ENCODE data around the gene TANC1. TPM values are rescaled to one million over a fixed set of nuclear protein-coding genes. Genes with fewer than 3 reads are reported as not detected.

The TANC1 gene
- total and polyA plus RNA-seq, 2 of the 4 experiments (the other 2 are of a cell fraction) = 10.2 to 12.9 TPM

- intact Hi-C loops (cut with micrococcal nuclease) (no loop called here), dilution Hi-C loops (cut with HindIII; ENCODE audit: low sequenced_read_pairs, unreplicated experiment) (no loop called here), in situ Hi-C loops (cut with MboI; ENCODE audit: low sequenced_read_pairs) (no loop called here)
- Histone ChIP-seq H3K4me3 (ENCODE audit: insufficient read depth, low read depth, low read length) (no peak overlapping the region), H3K36me3 (ENCODE audit: control insufficient read depth, insufficient read depth, low read length) (peaks cover 4% of the 10 kb centered on the region), H3K4me1 (ENCODE audit: control insufficient read depth, insufficient read depth, low read length) (peaks cover 37% of the 10 kb centered on the region), H3K27me3 (ENCODE audit: control insufficient read depth, insufficient read depth, low read length) (no peaks in the 10 kb centered on the region), H2AK5ac (ENCODE audit: low read depth, low read length) (peak overlapping the region; percentile 27; the same call in 1 of the 2 replicates), H3K27ac (ENCODE audit: insufficient read depth, low read length) (peak overlapping the region; percentile 90), H3K56ac (ENCODE audit: extremely low read depth, insufficient read depth, low read length) (no peak overlapping the region; the same call in 1 of the 2 replicates), H4K8ac (ENCODE audit: low read depth in 2 of 2, low read length in 2 of 2) (peak overlapping the region; percentile 24 to 51; a peak in 1 of 4 replicates), H4K20me1 (ENCODE audit: insufficient read depth, low read length) (no peaks in the 10 kb centered on the region), H2AFZ (replicated peaks; ENCODE audit: low read length, poor library complexity) (no peak overlapping the region), H3K9me1 (ENCODE audit: insufficient read depth, low read length) (peaks cover 37% of the 10 kb centered on the region), H2BK120ac (ENCODE audit: low read depth, low read length) (peak overlapping the region; percentile 76), H3K23ac (ENCODE audit: low read depth, low read length) (peak overlapping the region; percentile 39; the same call in 1 of the 2 replicates), H4K5ac (ENCODE audit: low read depth, low read length) (peak overlapping the region; percentile 52), H3K4ac (ENCODE audit: low read depth, low read length) (peak overlapping the region; percentile 61), H2BK5ac (ENCODE audit: low read depth, low read length, poor library complexity, severe bottlenecking) (peak overlapping the region; percentile 17), H3K79me1 (ENCODE audit: low read depth in 1 of 2, low read length in 2 of 2) (peaks cover 35 to 67% of the 10 kb centered on the region in 2 experiments), H3K4me2 (ENCODE audit: low read depth, low read length) (peak overlapping the region; percentile 6), H4K91ac (ENCODE audit: insufficient read depth, low read depth, low read length) (peak overlapping the region; percentile 29), H2BK20ac (ENCODE audit: low read depth, low read length) (peak overlapping the region; percentile 72), H3K9ac (ENCODE audit: low read depth, low read length) (0 out of 2 replicates have a peak overlapping the region, but pooled peaks have one; percentile 9), H2BK15ac (ENCODE audit: low read depth, low read length) (peak overlapping the region; percentile 51; the same call in 1 of the 3 replicates), H3K18ac (ENCODE audit: low read depth, low read length) (peak overlapping the region; percentile 62), H3K14ac (replicated peaks; ENCODE audit: low read depth, low read length) (peak overlapping the region; percentile 39; the same call in 1 of the 2 replicates), H3K9me3 (ENCODE audit: control insufficient read depth, insufficient read depth, low read length) (peaks cover 10% of the 10 kb centered on the region), H2AK9ac (replicated peaks; ENCODE audit: low read depth, low read length, poor library complexity) (no peak overlapping the region)
- ATAC-seq (ENCODE audit: low read depth) (peak; percentile 52), DNase-seq (peak; percentile 36)
- ChIA-PET CTCF (no interaction called here), POLR2A (ENCODE audit: unreplicated experiment) (no interaction called here)
- no CpG with 5 or more reads among the region's 2 CpGs for WGBS, 2 experiments (ENCODE audit: extremely low coverage in 2 of 2, insufficient read length in 1 of 2)
- no peak for TF ChIP-seq ELK1 (IDR thresholded peaks at IDR 0.05; ENCODE audit: borderline replicate concordance, low read depth, low read length)
- TF ChIP-seq, protein P1, sequence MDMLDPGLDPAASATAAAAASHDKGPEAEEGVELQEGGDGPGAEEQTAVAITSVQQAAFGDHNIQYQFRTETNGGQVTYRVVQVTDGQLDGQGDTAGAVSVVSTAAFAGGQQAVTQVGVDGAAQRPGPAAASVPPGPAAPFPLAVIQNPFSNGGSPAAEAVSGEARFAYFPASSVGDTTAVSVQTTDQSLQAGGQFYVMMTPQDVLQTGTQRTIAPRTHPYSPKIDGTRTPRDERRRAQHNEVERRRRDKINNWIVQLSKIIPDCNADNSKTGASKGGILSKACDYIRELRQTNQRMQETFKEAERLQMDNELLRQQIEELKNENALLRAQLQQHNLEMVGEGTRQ (IDR thresholded peaks at IDR 0.05; ENCODE audit: low read depth, low read length) = no peak
- TF ChIP-seq FOS (IDR thresholded peaks at IDR 0.05; ENCODE audit: low read depth, low read length) = no peak
- BruUV-seq (replicated peaks) = no TSS peak
Observed at GRCh38 chr2:159093497-159093896, 125.1 kb downstream of the TANC1 start.

All from IMR-90 (cell line).